Mononuclear cell (primary cell): ENCODE results near the gene CPZ. TPM values are rescaled to one million over a fixed set of nuclear protein-coding genes. Genes with fewer than 3 reads are reported as not detected.

Experiments
- H3K27me3 ChIP-seq: 2 replicates; pipeline ENCODE4 v1.6.0; 2011; ENCODE audit warnings: low read length, control low read depth; ENCODE audit not compliant: insufficient read depth
- H3K4me1 ChIP-seq: 2 replicates; pipeline ENCODE4 v1.5.1; 2011; ENCODE audit warnings: mild to moderate bottlenecking, low read length, control low read depth; ENCODE audit not compliant: insufficient read depth
- H3K4me3 ChIP-seq: 2 replicates; pipeline ENCODE4 v1.5.1; 2011; ENCODE audit warnings: mild to moderate bottlenecking, low read length, moderate library complexity
- H3K9me3 ChIP-seq: 2 replicates; pipeline ENCODE4 v1.5.1; 2011; ENCODE audit warnings: low read depth, mild to moderate bottlenecking, control low read depth, low read length
- total RNA-seq: library from RNA; depleted of rRNA; stranded (reverse); fragments of >200 nt; gene quantifications from one replicate; pipeline ENCODE4 v1.2.3, GENCODE V29; 2012

Gene CPZ
- total RNA-seq, 1 donor, result not detected

GRCh38 chr4:8552581-8553205 is 39.9 kb upstream of the CPZ start:
- H3K4me3 ChIP-seq, result no peak overlapping the region
- H3K9me3 ChIP-seq, result no peaks in the 10 kb centered on the region

GRCh38 chr4:8553216-8553615 is 39.3 kb upstream of the CPZ start:
- no peak overlapping the region for H3K4me3 ChIP-seq
- no peaks in the 10 kb centered on the region for H3K4me1 ChIP-seq
- H3K27me3 ChIP-seq, result no peaks in the 10 kb centered on the region
- H3K9me3 ChIP-seq, result no peaks in the 10 kb centered on the region

More at GRCh38 chr4:8552581-8553205, 39.9 kb upstream of the CPZ start:
- Histone ChIP-seq H3K27me3 (no peaks in the 10 kb centered on the region), H3K4me1 (no peaks in the 10 kb centered on the region)

- H3K27me3 ChIP-seq, result no peaks in the 10 kb centered on the region
Observed at GRCh38 chr4:8553991-8554405, 38.6 kb upstream of the CPZ start.

DNA sequence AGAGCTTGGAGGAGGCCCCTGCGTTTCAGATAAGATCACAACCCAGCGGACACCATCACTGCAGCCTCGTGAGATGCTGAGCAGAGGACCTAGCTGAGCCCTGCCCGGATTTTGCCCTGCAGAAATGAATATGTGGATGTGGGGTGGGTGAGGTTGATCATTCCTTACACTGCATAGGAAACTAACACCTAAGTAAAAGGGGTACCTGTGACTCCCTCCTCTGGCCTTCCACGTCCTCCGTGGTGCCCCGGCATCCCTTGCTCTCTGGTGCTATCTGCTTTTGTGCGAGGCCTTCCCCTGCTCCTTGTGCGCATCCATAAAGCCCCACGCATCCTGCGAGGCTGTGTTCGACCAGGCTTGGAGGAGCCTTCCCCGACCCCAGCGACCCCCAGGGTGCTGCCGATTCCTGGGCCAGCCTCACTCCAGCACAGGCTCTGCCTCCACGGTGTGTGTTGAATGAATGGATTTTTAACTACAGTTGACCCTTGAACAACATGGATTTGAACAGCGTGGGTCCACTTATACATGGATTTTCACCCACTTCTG is 37.9 kb upstream of the CPZ start:
- no peaks in the 10 kb centered on the region for H3K9me3 ChIP-seq
- H3K27me3 ChIP-seq, result no peaks in the 10 kb centered on the region
- H3K4me3 ChIP-seq, result no peak overlapping the region
- no peaks in the 10 kb centered on the region for H3K4me1 ChIP-seq

More at GRCh38 chr4:8553991-8554405, 38.6 kb upstream of the CPZ start:
- no peaks in the 10 kb centered on the region for H3K9me3 ChIP-seq
- H3K4me1 ChIP-seq, result no peaks in the 10 kb centered on the region
- H3K4me3 ChIP-seq, result no peak overlapping the region

- Histone ChIP-seq H3K27me3 (no peaks in the 10 kb centered on the region), H3K4me1 (no peaks in the 10 kb centered on the region), H3K4me3 (no peak overlapping the region), H3K9me3 (no peaks in the 10 kb centered on the region)
Observed at GRCh38 chr4:8555716-8556115, 36.8 kb upstream of the CPZ start.

DNA sequence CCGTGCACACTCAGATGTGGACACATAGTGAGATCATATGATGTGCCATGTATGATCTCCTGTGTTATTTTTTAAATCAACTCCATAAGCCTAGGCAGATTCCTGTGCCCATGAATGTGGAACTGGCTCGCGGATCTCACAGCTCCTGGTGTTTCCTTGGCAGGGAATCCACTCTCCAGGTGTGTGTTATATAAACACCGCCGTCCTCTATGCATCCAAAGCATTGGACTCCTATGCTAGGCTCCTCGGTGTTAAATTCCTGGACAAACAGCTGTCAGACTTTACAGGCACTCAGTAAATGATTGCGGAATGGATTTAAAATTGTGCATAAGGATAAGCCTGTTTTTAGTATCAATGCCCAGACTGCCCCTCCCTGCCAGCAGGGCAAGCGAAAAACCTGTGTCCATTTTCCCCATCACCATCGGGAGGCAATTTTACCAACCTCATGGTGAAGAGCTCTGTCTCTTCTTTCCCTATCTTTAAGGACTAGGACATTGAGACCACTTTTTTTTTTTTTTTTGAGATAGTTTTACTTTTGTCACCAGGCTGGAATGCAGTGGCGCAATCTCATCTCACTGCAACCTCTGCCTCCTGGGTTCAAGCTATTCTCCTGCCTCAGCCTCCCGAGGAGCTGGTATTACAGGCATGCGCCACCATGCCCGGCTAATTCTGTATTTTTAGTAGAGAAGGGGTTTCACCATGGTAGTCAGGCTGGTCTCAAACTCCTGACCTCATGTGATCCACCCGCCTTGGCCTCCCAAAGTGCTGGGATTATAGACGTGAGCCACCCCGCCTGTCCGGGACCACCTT is 36.0 kb upstream of the CPZ start:
- no peaks in the 10 kb centered on the region for H3K9me3 ChIP-seq
- H3K4me1 ChIP-seq, result no peaks in the 10 kb centered on the region
- no peak overlapping the region for H3K4me3 ChIP-seq
- H3K27me3 ChIP-seq, result no peaks in the 10 kb centered on the region

GRCh38 chr4:8557151-8558076 is 35.2 kb upstream of the CPZ start:
- Histone ChIP-seq H3K27me3 (no peaks in the 10 kb centered on the region), H3K4me1 (no peaks in the 10 kb centered on the region), H3K4me3 (no peak overlapping the region), H3K9me3 (no peaks in the 10 kb centered on the region)

- no peaks in the 10 kb centered on the region for H3K4me1 ChIP-seq
- no peaks in the 10 kb centered on the region for H3K27me3 ChIP-seq
- H3K9me3 ChIP-seq, result no peaks in the 10 kb centered on the region
- H3K4me3 ChIP-seq, result no peak overlapping the region
Observed at GRCh38 chr4:8558080-8558960, 34.2 kb upstream of the CPZ start.

GRCh38 chr4:8559011-8559410 is 33.6 kb upstream of the CPZ start:
- no peaks in the 10 kb centered on the region for H3K9me3 ChIP-seq
- no peaks in the 10 kb centered on the region for H3K4me1 ChIP-seq
- H3K4me3 ChIP-seq, result no peak overlapping the region
- H3K27me3 ChIP-seq, result no peaks in the 10 kb centered on the region

GRCh38 chr4:8559524-8560264 is 32.9 kb upstream of the CPZ start:
- H3K4me1 ChIP-seq, result no peaks in the 10 kb centered on the region
- H3K4me3 ChIP-seq, result no peak overlapping the region
- no peaks in the 10 kb centered on the region for H3K9me3 ChIP-seq

GRCh38 chr4:8560265-8561047 is 32.1 kb upstream of the CPZ start:
- Histone ChIP-seq H3K4me3 (no peak overlapping the region), H3K9me3 (no peaks in the 10 kb centered on the region), H3K27me3 (no peaks in the 10 kb centered on the region), H3K4me1 (no peaks in the 10 kb centered on the region)

More at GRCh38 chr4:8559524-8560264, 32.9 kb upstream of the CPZ start:
- no peaks in the 10 kb centered on the region for H3K27me3 ChIP-seq

GRCh38 chr4:8564595-8564994 is 28.0 kb upstream of the CPZ start:
- H3K4me1 ChIP-seq, result no peaks in the 10 kb centered on the region
- H3K9me3 ChIP-seq, result no peaks in the 10 kb centered on the region
- H3K4me3 ChIP-seq, result no peak overlapping the region
- no peaks in the 10 kb centered on the region for H3K27me3 ChIP-seq

GRCh38 chr4:8568068-8568668 is 24.4 kb upstream of the CPZ start:
- no peaks in the 10 kb centered on the region for H3K4me1 ChIP-seq
- H3K4me3 ChIP-seq, result no peak overlapping the region
- no peaks in the 10 kb centered on the region for H3K27me3 ChIP-seq
- no peaks in the 10 kb centered on the region for H3K9me3 ChIP-seq
